K562 (cell line): ENCODE results near the gene PPP1R10. TPM values are rescaled to one million over a fixed set of nuclear protein-coding genes. Genes with fewer than 3 reads are reported as not detected.

ENCODE experiments used
- BCL6 ChIP-seq: fragments of 250-450 bp; sonication (Bioruptor Pico); IDR thresholded peaks from 2 replicates; pipeline ENCODE4 v1.4.0; 2020
- CTBP1 ChIP-seq: fragments of 450-650 bp; IDR thresholded peaks from 2 replicates; pipeline ENCODE4 v1.6.1; 2016; ENCODE audit warnings: borderline replicate concordance
- HMG20B ChIP-seq: fragments of 250-450 bp; sonication (Bioruptor Pico); IDR thresholded peaks from 2 replicates; pipeline ENCODE4 v1.5.0; 2021; ENCODE audit warnings: mild to moderate bottlenecking
- HNRNPUL1 ChIP-seq: fragments of 200-400 bp; formaldehyde crosslinking; IDR thresholded peaks from 2 replicates; pipeline ENCODE4 v1.6.1; 2017; ENCODE audit warnings: low read length
- NCOA2 ChIP-seq, 2 experiments: fragments of 450-650 bp; IDR thresholded peaks; 2 replicates each; pipeline ENCODE4 v1.6.1; 2018; ENCODE audit warnings: mild to moderate bottlenecking in 2 of 2, moderate library complexity in 1 of 2; ENCODE audit not compliant: partially characterized antibody in 2 of 2
- POLR3A ChIP-seq: IDR thresholded peaks from 2 replicates; pipeline ENCODE4 v1.6.1; 2011; ENCODE audit warnings: borderline replicate concordance, mild to moderate bottlenecking, moderate library complexity; ENCODE audit not compliant: insufficient read length, insufficient read depth; ENCODE audit errors: extremely low read depth
- POU5F1 ChIP-seq: fragments of 150-350 bp; IDR thresholded peaks from 2 replicates; pipeline ENCODE4 v1.6.1; 2014; ENCODE audit warnings: borderline replicate concordance, low read length, low read depth, mild to moderate bottlenecking; ENCODE audit not compliant: partially characterized antibody
- PYGO2 ChIP-seq: fragments of 450-650 bp; IDR thresholded peaks from 2 replicates; pipeline ENCODE4 v1.6.1; 2016; ENCODE audit warnings: mild to moderate bottlenecking, missing genetic modification characterization, moderate library complexity, missing compliant biosample characterization
- RBFOX2 ChIP-seq: fragments of 200-400 bp; formaldehyde crosslinking; IDR thresholded peaks from 2 replicates; pipeline ENCODE4 v1.6.1; 2017; ENCODE audit warnings: low read depth, mild to moderate bottlenecking, low read length, moderate library complexity
- RCOR1 ChIP-seq, 2 experiments: IDR thresholded peaks; 2 replicates each; pipeline ENCODE4 v1.6.1; 2012; ENCODE audit warnings: low read depth in 2 of 2, low read length in 2 of 2, borderline replicate concordance in 1 of 2, improper control_type of control experiment in 1 of 2
- SREBF1 ChIP-seq: fragments of 150-350 bp; IDR thresholded peaks from 2 replicates; pipeline ENCODE4 v1.6.1; 2014; ENCODE audit warnings: antibody characterized with exemption, low read depth, low read length, borderline replicate concordance
- YBX1 ChIP-seq: fragments of 450-650 bp; IDR thresholded peaks from 2 replicates; pipeline ENCODE4 v1.7.1; 2016; ENCODE audit warnings: mild to moderate bottlenecking
- ZBTB43 ChIP-seq: sonication (generic); formaldehyde crosslinking; IDR thresholded peaks from 2 replicates; pipeline ENCODE4 v1.8.0; 2023; ENCODE audit warnings: mild to moderate bottlenecking, missing genetic modification reagents
- ZNF408 ChIP-seq: fragments of 250-450 bp; sonication (Bioruptor Pico); IDR thresholded peaks from 2 replicates; pipeline ENCODE4 v1.4.0; 2020; ENCODE audit warnings: low read depth, mild to moderate bottlenecking, moderate library complexity
- ZNF512 ChIP-seq: IDR thresholded peaks from 2 replicates; pipeline ENCODE4 v1.6.1; 2016; ENCODE audit warnings: missing genetic modification characterization, missing compliant biosample characterization
- ZNF57 ChIP-seq: fragments of 450-650 bp; formaldehyde crosslinking; IDR thresholded peaks from 2 replicates; pipeline ENCODE4 v1.4.0; 2020; ENCODE audit warnings: mild to moderate bottlenecking, moderate library complexity
- polyA plus RNA-seq, 8 experiments: library from polyadenylated mRNA; depleted of rRNA in 4 of 8; stranded (reverse) in 5 of 8; unstranded in 3 of 8; fragments of >200 nt; fragmentation: Nextera tagmentation in 2 of 8; fragmentation: Illumina TruSeq in 1 of 8; extraction: Ambion mirVana in 2 of 8; extraction: Trizol in 1 of 8; gene quantifications; 2 replicates each; pipeline versions ENCODE4 v1.2.1 to v1.2.3, GENCODE V29; 2011 to 2014; ENCODE audit warnings: inconsistent platforms in 1 of 8, missing spikeins in 1 of 8
- total RNA-seq, 7 experiments: library from RNA; depleted of rRNA in 6 of 7; stranded (reverse); fragments of >200 nt in 6 of 7; fragmentation: Illumina TruSeq in 2 of 7; extraction: Trizol in 2 of 7; gene quantifications; 2 replicates each; pipeline versions ENCODE4 v1.2.1 to v1.2.3, GENCODE V29; 2011 to 2021; ENCODE audit warnings: low replicate concordance in 1 of 7
- TF ChIP-seq, protein P1 (sequence below): fragments of 450-650 bp; formaldehyde crosslinking; IDR thresholded peaks from 2 replicates; pipeline ENCODE4 v1.4.0; 2020; ENCODE audit warnings: mild to moderate bottlenecking, moderate library complexity
- TF ChIP-seq, protein P2 (sequence below): IDR thresholded peaks from 3 replicates; pipeline ENCODE4 v1.6.1; 2011; ENCODE audit warnings: borderline replicate concordance, mild to moderate bottlenecking, moderate library complexity; ENCODE audit not compliant: insufficient read length; ENCODE audit errors: extremely low read depth

PPP1R10 gene
- total and polyA plus RNA-seq, 9 of the 15 experiments (the other 6 are each of a cell fraction or from before 2014, with no cell fraction given) = 14.1 to 65.5 (median 32.6) TPM

DNA sequence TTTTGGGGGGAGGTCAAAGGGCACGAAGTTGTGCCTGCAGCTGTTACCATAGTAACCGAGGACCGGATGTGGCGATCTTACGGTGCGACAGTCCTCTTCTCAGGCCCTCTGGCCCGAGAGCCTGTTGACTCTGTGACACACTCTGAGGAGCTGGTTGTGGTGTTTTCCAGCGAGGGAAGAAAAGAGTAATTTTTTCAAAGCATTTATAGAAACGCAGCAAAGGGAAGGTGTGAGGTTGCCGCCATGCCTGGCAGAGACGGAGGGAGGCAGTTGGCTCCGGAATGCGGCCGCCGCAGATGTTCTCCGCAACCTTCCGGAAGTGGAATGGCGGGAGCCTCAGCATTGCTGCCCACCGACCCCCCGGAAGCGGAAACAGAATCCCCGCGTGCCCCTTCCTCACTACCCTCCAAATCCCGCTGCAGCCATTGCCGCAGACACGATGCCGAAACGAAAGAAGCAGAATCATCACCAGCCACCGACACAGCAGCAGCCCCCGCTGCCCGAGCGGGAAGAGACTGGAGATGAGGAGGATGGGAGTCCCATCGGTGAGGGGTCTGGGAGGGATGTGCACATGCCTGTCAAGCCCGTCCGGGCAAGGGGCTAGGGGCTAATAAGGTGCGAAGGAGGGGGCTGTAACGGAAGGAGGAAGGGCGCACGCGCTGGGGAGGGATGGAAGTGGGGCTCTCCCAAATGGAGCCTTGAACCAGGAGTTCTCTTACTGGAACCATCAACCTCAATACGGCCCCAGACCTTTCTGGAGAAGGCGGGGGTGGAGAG, 59.9 kb downstream of the PPP1R10 start, which contains the start of gene PRR3 (continued):
- no peak for TF ChIP-seq BCL6 (CRISPR knock-in tag)
- no peak for TF ChIP-seq ZNF57 (CRISPR knock-in tag)
- TF ChIP-seq CTBP1 = peak; percentile 50; the same call in 1 of the 2 replicates
- 0 out of 2 replicates have a peak, but pooled peaks have one; percentile 59 for TF ChIP-seq HNRNPUL1
- TF ChIP-seq SREBF1 = no peak
- TF ChIP-seq, protein P1, sequence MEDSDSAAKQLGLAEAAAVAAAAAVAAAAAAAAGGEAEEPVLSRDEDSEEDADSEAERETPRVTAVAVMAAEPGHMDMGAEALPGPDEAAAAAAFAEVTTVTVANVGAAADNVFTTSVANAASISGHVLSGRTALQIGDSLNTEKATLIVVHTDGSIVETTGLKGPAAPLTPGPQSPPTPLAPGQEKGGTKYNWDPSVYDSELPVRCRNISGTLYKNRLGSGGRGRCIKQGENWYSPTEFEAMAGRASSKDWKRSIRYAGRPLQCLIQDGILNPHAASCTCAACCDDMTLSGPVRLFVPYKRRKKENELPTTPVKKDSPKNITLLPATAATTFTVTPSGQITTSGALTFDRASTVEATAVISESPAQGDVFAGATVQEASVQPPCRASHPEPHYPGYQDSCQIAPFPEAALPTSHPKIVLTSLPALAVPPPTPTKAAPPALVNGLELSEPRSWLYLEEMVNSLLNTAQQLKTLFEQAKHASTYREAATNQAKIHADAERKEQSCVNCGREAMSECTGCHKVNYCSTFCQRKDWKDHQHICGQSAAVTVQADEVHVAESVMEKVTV = no peak
- no peak for TF ChIP-seq RCOR1 (IDR thresholded peaks at IDR 0.05; ENCODE audit: borderline replicate concordance in 1 of 2, low read depth in 2 of 2, low read length in 2 of 2)
- TF ChIP-seq POLR3A = no peak
- TF ChIP-seq ZNF408 (CRISPR knock-in tag) = no peak
- peak; percentile 73; the same call in 1 of the 2 replicates for TF ChIP-seq ZBTB43 (CRISPR knock-in tag)
- no peak for TF ChIP-seq NCOA2 (IDR thresholded peaks at IDR 0.05; ENCODE audit: partially characterized antibody in 2 of 2)
- TF ChIP-seq RBFOX2 = peak; percentile 94
- TF ChIP-seq, protein P2, sequence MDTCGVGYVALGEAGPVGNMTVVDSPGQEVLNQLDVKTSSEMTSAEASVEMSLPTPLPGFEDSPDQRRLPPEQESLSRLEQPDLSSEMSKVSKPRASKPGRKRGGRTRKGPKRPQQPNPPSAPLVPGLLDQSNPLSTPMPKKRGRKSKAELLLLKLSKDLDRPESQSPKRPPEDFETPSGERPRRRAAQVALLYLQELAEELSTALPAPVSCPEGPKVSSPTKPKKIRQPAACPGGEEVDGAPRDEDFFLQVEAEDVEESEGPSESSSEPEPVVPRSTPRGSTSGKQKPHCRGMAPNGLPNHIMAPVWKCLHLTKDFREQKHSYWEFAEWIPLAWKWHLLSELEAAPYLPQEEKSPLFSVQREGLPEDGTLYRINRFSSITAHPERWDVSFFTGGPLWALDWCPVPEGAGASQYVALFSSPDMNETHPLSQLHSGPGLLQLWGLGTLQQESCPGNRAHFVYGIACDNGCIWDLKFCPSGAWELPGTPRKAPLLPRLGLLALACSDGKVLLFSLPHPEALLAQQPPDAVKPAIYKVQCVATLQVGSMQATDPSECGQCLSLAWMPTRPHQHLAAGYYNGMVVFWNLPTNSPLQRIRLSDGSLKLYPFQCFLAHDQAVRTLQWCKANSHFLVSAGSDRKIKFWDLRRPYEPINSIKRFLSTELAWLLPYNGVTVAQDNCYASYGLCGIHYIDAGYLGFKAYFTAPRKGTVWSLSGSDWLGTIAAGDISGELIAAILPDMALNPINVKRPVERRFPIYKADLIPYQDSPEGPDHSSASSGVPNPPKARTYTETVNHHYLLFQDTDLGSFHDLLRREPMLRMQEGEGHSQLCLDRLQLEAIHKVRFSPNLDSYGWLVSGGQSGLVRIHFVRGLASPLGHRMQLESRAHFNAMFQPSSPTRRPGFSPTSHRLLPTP = no peak
- no peak for TF ChIP-seq PYGO2 (tag)
- no peak for TF ChIP-seq HMG20B
- no peak for TF ChIP-seq YBX1
- TF ChIP-seq POU5F1 = peak; percentile 20
- TF ChIP-seq ZNF512 (tag) = no peak
